ENCODE measurements around the gene HMG20A. TPM values are rescaled to one million over a fixed set of nuclear protein-coding genes. Genes with fewer than 3 reads are reported as not detected.
A peak's percentile ranks its signal among the peaks of the same experiment; 100 is the strongest.

Gene HMG20A
- total RNA-seq, 1 donor from 2014 or later = 36.0 TPM

DNA sequence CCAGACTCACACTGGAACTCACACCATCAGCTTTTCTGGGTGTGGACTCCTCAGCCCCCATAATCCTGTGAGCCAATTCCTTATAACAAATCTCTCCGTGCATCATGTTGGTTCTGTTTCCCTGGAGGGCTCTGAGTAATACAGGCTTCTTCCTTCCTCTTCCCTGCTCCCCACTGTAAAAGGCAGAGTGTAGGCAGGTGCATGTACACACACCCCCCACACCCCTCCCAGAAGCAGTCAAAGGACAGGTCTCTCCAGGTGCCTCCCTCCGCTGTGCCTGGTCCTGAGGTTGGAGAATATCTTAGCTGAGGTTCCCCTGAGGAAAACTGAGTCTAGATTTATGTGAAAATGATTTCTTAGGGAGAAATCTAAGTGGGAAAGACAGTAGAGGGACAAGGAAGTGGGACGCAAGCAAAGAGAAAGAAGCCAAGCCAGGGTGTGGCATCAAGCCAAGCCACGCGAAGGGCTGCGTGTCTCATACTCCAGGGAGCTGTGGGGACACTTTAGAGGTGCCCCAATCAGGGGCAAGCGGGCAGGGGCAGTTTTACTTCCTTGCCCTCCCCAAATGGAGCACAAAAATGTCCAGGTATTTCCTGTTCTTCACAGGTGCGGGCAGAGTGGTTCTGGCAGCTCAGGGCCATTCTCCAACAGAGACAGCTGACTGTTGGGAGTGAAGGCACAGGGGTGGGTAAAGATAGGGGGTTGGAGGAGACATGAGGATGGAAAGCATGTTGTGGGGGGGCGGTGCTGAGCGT lies 86.6 kb downstream of the HMG20A start:
- DNase-seq (ENCODE audit: low spot score) = no peak
- intact Hi-C loops (cut with DNase I) = loop anchor here (1.0 to 5.0 kb wide), 2 partner anchors 20 to 35 kb away; no protein-coding TSS in a partner anchor

GRCh38 chr15:77507911-77508310 lies 87.2 kb downstream of the HMG20A start:
- no peak for DNase-seq (ENCODE audit: low spot score)
- intact Hi-C loops (cut with DNase I) = loop anchor here (1.0 to 5.0 kb wide), 2 partner anchors 19 to 34 kb away; no protein-coding TSS in a partner anchor

- no peak for DNase-seq (ENCODE audit: low spot score)
- intact Hi-C loops (cut with DNase I) = loop anchor here (5.0 kb wide), 1 partner anchor 34 kb away; no protein-coding TSS in a partner anchor
Observed at GRCh38 chr15:77508541-77509243, 88.0 kb downstream of the HMG20A start.

DNA sequence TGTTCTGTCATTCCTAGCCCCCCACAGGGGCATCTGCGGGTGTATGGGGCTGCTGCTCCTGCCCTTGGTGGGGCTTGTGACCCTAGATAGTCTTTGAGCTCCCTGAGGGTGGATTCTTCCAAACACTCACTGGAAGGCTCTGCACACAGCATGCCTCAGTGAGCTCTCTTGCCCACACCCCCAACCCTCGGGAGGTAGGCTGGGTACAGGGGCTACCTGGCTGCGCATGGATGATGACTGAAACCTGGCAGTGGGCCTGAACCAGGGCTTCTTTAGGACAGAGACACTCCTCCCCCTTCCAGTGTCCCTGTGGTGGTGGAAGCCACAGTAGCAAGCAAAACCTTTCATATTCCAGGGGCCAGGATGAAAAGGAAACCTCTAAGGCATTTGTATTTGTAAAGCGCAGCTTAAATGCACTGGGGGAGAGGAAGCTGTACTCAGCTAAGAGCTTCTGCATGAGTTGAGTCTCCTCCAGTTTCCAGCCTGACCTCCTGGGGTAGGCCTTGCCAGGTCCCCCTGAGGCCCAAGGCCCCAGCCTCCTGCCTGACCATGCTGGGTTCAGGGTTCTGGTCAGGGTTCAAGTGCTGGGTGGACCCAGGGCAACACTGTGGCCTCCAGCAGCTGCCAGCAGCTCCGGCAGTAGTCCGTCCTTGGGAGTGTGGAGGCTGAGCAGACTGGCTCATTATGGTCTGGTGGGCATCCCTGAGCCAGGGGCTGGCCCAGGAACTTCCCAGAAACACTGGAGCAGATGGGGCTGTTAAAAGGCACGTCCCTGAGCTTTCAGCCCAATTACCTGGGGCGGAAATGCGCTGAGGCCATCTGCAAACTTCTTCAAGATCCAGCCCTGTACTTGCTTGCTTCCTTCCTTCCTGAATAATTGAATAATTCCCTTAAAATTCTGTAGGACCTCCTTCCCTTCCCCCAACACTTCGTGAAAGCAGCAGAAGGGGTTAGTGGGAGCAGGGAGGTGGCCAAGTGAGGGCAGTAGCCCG lies 89.7 kb downstream of the HMG20A start:
- DNase-seq (ENCODE audit: low spot score) = no peak
- intact Hi-C loops (cut with DNase I) = no loop called here

DNA sequence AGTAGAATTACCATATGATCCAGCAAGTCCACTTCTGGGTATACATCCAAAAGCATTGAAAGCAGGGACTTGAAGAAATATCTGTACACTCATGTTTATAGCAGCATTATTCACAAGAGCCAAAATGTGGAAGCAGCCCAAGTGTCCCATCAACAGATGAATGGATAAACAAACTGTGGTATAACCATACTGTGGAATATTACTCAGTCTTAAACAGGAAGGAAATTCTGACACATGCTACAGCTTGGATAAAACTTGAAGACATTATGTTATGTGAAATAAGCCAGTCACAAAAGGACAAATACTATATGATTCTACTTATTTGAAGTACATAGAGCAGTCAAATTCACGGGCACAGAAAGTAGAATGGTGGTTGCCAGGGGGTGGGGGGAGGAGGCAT lies 91.2 kb downstream of the HMG20A start:
- DNase-seq (ENCODE audit: low spot score) = no peak
- intact Hi-C loops (cut with DNase I) = no loop called here

GRCh38 chr15:77513226-77513625 lies 92.5 kb downstream of the HMG20A start:
- intact Hi-C loops (cut with DNase I) = no loop called here
- no peak for DNase-seq (ENCODE audit: low spot score)

DNA sequence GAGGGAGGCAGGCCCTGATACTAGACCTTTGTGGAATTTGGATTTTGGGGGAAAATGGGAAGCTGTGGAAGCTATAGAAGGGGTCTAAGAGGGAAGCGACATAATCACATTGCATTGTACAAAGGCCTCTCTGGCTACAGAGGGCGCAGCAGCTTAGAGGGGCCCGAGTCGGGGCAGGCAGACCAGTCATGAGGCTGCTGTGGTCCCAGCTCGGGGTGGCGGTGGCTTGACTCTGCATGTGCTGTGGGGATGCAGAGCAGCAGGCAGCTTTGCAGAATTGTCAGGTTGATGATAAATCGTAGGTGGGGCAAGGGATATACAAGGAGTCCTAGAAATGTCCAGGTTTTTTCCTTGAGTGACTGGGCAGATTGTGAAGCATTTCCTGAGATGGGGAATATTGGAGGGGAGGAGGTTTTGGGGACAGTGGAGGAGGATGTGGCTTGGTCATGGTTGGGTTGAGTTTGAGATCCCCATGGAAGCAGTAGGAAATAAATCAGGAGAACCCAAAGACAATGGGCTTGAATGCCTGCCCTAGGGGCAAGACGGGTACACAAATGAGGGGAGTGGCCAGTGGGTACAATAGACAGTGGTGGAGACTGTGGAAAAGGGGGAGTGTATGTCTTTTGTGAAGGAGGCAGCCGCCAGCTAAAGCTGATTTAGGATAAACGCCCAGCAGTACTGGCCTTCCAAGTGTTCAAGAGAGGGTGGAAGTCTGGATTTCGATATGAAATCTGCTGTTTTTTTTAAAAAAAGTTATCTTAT lies 94.1 kb downstream of the HMG20A start:
- intact Hi-C loops (cut with DNase I) = no loop called here
- no peak for DNase-seq (ENCODE audit: low spot score)

- DNase-seq (ENCODE audit: low spot score) = no peak
Observed at GRCh38 chr15:77515613-77516012, 94.9 kb downstream of the HMG20A start.

DNA sequence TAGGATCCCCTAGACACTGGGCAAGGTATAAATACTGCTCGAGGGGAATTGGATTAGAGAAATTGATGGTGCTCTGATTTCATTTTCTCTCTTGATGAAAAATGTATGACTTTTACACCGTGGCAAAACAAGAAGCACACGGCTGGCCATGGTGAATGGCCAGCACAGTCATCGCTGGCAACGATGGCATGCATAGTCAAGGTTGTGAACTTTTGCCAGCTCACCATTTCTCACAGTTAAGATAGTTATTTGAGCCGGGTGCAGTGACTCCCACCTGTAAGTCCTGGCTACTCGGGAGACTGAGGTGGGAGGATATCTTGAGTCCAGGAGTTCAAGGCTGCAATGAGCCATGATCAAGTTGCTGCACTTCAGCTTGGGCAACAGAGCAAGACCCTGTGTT lies 95.4 kb downstream of the HMG20A start:
- intact Hi-C loops (cut with DNase I) = no loop called here
- DNase-seq (ENCODE audit: low spot score) = no peak

More at GRCh38 chr15:77515613-77516012, 94.9 kb downstream of the HMG20A start:
- intact Hi-C loops (cut with DNase I) = no loop called here

GRCh38 chr15:77516786-77517185 lies 96.1 kb downstream of the HMG20A start:
- intact Hi-C loops (cut with DNase I) = no loop called here
- no peak for DNase-seq (ENCODE audit: low spot score)

DNA sequence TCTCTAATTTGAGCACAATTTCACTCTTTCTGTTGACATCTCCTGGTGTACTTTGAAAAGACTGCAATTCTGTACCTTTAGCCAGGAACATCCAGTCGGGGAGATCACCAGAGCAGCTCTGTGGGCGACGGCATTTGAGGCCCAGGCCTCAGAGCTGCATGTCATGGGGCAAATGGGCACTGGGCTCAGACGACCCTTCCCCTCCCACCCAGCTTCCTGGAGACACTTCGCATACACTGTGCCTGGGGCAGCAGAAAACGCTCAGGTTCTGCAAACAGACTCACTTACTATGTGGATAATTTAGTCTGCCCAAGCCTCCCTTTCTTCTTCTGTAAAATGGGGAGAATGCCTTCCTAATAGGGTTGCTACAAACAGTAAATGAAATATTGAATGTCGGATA lies 96.9 kb downstream of the HMG20A start:
- no peak for DNase-seq (ENCODE audit: low spot score)

DNA sequence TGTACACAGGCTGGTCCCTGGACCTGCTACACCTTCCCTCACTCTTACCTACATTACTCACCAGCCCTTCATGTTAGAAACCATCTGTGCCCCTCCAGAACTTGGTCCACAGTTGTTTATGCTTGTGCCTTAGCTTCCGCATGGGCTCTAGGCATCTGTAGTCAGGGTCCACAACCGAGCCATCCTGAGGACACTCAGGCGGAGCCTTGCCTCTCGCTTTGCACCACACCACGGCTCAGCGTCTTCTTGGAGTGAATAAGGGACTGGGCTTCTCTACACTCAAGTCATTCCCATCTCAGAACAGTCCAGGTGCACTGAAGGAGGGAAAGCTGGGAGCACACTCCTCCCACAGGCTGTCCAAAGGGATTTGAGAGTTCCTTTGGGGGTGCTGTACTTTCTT lies 97.8 kb downstream of the HMG20A start:
- DNase-seq (ENCODE audit: low spot score) = no peak
- intact Hi-C loops (cut with DNase I) = no loop called here

More for the DNA sequence above, 96.9 kb downstream of the HMG20A start:
- intact Hi-C loops (cut with DNase I) = no loop called here

DNA sequence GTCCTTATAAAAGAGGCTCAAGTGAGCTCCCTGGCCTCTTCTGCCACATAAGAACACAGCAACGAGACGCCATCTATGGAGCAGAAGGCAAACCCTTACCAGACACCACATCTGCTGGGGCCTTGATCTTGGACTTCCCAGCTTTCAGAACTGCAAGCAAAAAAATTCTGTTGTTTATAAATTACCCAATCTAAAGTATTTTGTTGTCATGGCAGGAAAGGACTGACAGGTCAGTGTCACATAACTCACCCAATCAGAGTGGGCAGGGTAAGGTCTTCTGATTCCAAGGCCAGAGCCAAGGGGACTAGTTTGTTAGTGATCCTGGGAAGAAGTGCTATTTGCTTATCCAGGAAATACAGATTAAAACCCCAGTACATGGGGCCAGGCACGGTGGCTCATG lies 98.9 kb downstream of the HMG20A start:
- intact Hi-C loops (cut with DNase I) = no loop called here
- no peak for DNase-seq (ENCODE audit: low spot score)

- DNase-seq (ENCODE audit: low spot score) = no peak
- intact Hi-C loops (cut with DNase I) = no loop called here
Observed at GRCh38 chr15:77521206-77521605, 100.5 kb downstream of the HMG20A start.

DNA sequence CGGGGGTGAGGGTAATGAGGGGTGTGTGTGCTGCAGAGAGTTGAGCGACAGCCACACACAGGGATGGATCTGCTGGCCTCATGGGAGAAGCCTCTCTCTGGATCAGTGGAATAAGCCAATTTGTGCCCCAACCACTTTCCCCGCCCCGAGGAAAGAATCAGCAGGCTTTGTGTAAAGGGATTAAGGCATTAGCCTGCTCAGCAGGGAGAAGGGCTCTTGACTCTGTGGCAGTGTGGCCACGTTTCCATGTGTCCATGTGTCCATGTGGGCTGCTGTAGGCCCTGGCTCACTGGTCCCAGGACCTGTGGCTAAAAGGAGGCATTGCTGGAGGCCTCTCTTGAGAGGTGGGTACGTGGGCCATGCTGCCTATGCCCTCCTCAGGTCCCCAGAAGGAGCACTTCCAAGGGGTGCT lies 104.7 kb downstream of the HMG20A start:
- intact Hi-C loops (cut with DNase I) = no loop called here
- peak; percentile 51 for DNase-seq (ENCODE audit: low spot score)

GRCh38 chr15:77525907-77526594 lies 105.4 kb downstream of the HMG20A start:
- intact Hi-C loops (cut with DNase I) = no loop called here
- DNase-seq (ENCODE audit: low spot score) = peak; percentile 58

DNA sequence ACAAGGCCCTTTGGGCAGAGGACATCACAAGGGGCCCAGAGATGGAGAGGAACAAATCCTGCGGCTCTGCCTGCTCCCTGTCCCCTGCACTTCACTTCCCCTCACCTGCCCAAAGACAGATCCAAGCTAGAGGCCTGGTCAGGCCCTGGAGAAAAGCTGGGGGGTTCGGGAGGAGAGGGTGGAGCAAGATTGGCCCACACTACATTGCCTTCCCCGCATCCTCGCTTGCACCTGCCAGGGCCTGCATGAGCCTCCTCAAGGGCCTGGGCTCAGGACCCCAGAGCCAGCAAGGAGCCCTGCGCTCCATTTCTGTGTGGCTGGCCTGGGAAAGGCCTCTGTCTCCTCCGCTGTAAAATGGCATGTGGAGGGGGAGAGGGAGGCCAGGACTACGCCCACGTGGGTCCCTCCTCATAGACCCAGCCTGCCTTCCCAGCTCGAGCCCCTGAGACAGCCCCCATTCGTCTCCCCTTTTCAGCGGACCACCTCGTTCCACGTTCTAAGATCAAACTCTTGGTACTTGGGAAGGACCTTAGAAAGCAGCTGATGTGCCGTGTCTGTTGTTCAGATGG lies 106.0 kb downstream of the HMG20A start:
- no peak for DNase-seq (ENCODE audit: low spot score)
- intact Hi-C loops (cut with DNase I) = loop anchor here (1.0 kb wide), 1 partner anchor 19 kb away; no protein-coding TSS in a partner anchor

Data from cardiac septum (tissue), 1 donor.